Hindlimb muscle (tissue), 1 donor: Measurements from ENCODE around the gene BTBD9. TPM values are rescaled to one million over a fixed set of nuclear protein-coding genes. Genes with fewer than 3 reads are reported as not detected.

Experiments
- DNase-seq: peaks from one replicate; pipeline ENCODE4 v3.0.0-alpha.2; 2013
- polyA plus RNA-seq: library from polyadenylated mRNA; unstranded; fragments of 120-200 nt; gene quantifications from one replicate; pipeline ENCODE4 v1.2.1, GENCODE V29; 2013; ENCODE audit not compliant: insufficient read length

BTBD9 gene
- polyA plus RNA-seq, 1 donor: 8.1 TPM

DNA sequence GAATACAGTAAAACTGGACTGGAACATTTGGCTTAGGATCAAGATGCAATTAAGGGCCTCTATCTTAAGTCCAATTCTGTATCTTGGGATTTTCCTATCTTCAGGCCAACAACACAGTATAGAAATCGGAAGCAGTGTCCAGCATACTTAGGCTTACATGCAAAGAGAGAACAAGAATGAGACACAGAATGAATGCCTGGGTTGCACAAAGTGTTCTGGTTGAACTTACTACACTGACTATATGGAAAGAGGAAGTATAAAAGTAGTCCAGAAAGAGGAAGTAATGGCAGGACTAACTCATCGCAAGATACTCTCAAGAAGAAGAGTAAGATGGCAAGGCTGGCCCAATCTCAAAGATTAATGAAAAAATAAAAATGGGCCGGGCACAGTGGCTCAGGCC, 87.6 kb downstream of the BTBD9 start:
- peak; percentile 22 for DNase-seq

GRCh38 chr6:38549795-38550194, 89.9 kb downstream of the BTBD9 start:
- DNase-seq: no peak

GRCh38 chr6:38549180-38549579, 90.5 kb downstream of the BTBD9 start:
- DNase-seq: no peak

DNA sequence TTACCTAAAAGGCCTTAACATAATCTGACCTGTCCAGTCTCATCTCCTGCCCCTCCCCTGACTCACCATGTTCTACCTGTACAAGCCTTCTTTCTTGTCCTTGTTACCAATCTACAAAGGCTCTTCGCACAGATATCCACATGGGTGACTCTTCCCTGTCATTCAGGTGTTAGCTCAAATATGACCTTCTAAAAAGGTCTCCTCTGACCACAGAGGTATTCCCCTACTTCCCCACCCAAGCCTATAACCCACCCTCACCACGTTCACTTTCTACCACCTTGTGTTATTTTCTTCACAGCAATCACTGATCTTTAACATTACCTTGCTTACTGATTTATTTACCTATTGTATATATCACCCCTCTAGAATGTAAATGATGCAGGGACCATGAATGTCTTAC, 96.7 kb downstream of the BTBD9 start:
- DNase-seq: no peak

GRCh38 chr6:38542031-38542430, 97.7 kb downstream of the BTBD9 start:
- DNase-seq: no peak

GRCh38 chr6:38533064-38533463, 106.7 kb downstream of the BTBD9 start:
- DNase-seq: no peak

DNA sequence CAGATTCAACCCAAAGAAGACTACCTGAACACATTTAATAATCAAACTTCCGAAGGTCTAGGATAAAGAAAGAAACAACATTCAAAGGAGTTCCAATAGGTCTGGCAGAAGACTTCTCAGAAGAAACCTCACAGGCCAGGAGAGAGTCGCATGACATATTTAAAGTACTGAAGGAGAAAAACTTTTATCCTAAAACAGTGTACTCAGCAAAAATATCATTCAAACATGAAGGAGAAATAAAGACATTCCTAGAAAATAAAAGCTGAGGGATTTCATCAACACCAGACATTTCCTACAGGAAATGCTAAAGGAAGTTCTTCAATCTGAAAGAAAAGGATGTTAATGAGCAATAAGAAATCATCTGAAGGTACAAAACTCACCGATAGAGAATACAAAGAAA, 108.6 kb downstream of the BTBD9 start:
- DNase-seq: no peak

GRCh38 chr6:38528196-38528965, 111.3 kb downstream of the BTBD9 start:
- no peak for DNase-seq

DNA sequence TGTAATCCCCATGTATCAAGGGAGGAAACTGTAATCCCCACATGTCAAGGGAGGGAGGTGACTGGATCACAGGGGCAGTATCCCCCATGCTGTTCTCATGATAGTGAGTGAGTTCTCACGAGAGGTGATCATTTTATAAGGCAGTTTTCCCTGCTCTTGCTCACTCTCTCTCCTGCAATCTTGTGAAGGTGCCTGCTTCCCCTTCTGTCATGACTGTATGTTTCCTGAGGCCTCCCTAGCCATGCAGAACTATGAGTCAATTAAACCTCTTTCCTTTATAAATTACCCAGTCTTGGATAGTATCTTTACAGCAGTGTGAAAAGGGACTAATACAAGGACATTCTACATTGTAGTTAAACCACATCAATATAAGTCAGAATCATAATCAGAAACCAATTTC, 112.4 kb downstream of the BTBD9 start:
- DNase-seq: no peak

- no peak for DNase-seq
These were observed 113.8 kb downstream of the BTBD9 start for GRCh38 chr6:38525888-38526287.

DNA sequence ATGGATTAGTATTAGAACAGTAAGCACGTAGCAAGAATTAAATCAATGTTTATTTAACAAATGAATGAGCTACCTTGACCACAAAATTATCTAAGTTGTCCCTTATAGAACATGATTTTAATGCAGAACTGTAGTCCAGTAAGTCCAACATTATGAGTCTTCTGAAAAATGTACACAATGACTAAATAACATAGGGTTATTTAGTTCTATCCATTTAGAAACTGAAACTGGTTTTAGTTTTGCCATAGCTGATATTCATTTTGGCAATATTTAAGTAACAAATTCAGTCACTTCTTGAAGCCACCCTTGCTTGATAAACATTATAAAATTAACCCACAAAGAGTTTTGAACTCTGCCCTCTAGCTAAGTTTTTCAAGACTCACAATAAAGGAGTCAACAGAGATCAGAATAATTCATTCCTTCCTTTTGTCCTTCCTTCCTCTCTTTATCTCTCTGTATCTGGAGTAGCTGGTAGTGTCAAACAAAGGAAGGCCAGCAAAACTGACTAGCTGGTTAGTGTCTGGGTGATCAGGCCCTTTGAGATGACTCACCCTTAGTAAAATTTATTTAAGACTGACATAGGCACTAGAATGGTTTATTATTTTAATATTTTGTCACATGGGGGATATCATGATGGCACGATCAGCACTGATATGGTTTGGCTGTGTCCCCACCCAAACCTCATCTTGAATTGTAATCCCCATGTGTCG, 115.1 kb downstream of the BTBD9 start:
- DNase-seq: no peak

- DNase-seq: peak; percentile 30
These were observed 117.4 kb downstream of the BTBD9 start for GRCh38 chr6:38522322-38522721.

DNA sequence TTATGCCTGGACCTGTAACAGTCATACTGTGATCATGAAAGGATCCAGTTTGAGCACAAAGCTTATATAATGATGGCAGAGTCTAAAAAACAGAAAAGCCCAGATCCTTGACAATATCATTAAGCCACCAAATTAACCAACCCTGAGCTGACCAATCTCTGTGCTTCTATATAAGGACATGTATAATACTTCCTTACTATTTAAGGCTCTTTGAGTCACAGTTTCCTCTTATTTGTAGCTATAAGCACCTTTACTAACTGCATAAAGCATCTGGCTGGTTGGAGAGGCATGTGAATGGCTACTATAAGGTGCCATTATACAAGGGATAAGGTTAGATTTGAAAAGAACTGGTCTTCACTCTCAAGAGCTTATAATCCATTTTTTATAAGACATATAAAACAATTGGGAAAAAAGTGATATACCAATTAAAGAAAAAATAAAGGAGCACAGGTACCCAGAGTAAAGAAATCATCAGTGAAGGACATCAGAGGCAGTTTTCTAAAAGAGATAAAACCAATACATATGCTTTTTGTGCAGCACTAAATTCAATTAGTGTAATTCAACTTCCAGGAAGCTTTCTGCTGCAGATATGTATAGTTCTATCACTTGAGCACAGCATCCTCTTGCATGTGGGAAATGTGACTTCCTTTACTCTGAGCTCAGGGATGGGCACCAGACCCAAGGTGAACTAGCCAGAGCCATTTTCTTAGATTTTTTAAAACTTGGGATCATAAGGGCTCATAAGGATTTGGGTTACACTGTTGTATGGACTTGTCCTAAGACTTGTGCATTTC, 121.0 kb downstream of the BTBD9 start:
- DNase-seq: no peak

- no peak for DNase-seq
These were observed 122.7 kb downstream of the BTBD9 start for GRCh38 chr6:38517005-38517404.

DNA sequence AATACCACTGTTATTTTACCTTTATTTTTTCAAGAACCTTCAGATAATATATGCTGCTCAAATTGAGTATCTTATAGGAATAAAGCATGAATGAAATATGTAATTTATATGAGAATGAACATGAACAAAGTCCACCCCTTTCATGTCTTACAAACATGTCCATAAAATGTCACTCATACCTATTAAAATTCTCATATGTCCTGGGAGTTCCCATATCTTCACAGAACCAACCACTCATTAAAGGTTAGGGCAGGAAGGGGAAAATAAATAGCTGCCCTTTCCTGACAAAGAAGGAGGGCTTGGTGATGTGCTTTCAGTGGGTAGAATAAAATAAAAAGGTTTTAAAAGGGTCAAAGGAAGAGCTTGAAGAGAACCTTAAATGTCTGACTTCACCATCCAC, 125.3 kb downstream of the BTBD9 start:
- no peak for DNase-seq

DNA sequence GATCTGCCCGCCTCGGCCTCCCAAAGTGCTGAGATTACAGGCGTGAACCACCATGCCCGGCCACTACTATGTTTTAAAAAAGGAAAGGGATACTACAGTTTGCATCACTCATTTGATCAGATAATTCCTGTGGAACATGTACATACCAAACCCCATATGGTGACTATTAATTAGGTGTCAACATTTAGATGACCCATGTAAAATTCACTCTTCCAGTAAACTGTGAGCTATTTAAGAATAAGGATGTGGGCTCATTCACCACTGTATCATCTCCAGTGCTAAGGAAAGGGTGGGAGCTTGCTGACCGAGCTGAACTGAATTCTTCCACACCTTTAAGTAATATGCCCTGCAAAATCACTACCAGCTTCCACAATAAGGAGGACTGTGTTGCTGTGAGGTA, 127.5 kb downstream of the BTBD9 start:
- no peak for DNase-seq

DNA sequence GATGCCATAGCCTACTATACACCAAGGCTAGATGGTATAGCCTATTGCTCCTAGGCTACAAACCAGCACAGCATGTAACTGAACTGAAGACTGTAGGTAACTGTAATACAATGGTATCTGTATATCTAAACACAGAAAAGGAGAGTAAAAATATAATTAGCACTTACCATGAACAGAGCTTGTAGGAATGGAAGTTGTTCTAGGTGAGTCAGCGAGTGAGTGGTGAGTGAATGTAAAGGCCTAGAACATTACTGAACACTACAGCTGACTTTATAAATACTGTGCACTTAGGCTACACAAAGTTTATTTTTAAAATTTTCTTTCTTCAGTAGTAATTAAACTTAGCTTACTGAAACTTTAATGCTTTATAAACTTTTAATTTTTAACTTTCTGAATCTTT, 129.5 kb downstream of the BTBD9 start:
- no peak for DNase-seq

DNA sequence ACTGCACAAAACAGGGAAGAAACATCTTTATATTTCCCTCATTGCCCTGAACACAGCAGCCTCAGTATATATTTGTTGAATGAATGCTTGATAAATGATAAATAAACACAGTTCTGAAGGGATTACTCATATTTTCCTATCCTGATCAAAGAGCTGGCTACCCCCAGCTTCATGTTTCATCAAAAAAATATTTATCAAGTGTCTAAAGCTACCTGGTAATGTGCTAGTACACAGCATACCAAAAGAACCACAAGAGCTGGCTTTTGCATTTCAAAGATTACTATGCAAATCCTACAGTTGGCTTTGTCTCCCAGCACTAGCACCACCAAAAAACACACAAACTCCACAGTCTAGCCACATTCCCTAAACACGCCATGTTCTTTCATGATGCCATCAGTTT, 130.0 kb downstream of the BTBD9 start:
- DNase-seq: no peak

GRCh38 chr6:38508894-38509293, 130.8 kb downstream of the BTBD9 start:
- DNase-seq: no peak

DNA sequence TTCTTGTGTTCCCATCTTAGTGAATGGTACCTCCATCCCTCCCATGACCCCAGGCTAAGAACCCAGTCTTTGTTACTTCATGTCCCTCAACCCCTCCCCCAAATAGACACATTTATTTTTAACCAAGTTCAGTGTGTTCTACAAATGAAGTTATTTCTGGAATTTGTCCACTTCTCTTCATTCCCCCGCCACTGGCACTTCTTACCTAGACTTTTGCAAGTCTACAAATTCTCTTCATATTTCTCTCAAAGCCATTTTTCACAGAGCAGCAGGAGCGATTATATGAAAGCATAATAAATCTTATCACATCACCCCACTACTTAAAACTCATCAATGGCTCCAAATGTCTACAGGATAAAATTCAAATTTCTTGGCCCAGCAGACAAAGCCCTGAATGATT, 131.4 kb downstream of the BTBD9 start:
- no peak for DNase-seq

DNA sequence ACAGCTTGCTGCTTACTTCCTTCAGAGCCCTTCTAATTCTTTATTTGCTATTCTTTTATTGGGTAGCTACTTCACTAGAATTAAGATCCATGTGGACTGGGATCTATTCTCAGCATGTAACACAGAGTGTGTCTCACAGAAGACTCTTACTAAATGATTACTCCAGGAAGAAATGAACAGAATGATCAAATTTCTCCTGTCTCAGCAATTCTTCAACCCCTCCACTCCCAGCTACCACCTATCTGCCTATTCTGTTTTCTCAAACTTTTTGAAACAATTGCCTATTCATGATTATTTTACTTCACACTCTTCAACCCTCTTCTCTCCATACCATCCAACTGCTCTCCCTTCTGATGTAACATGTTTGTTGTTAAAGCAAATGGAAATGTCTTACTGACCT, 132.6 kb downstream of the BTBD9 start:
- DNase-seq: no peak

DNA sequence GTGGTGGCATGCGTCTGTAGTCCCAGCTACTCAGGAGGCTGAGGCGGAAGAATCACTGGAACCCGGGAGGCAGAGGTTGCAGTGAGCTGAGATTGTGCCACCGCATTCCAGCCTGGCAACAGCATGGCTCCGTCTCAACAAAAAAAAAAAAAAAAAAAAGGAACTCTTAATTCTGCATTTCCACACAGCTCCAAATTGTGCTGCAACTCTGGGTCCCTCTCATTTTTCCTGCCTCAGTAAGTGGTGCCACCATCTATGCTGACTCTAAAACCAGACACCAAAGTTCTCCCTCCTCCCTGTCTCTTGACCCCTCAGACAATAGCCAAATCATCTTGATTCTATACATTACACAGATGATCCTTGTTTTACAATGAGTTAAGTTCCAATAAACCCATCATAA, 133.9 kb downstream of the BTBD9 start:
- DNase-seq: no peak

- DNase-seq: no peak
These were observed 134.7 kb downstream of the BTBD9 start for GRCh38 chr6:38504996-38505395.
